T-cell (primary cell): ENCODE results near the gene CACNA2D4. TPM values are rescaled to one million over a fixed set of nuclear protein-coding genes. Genes with fewer than 3 reads are reported as not detected.

Experiments used
- ATAC-seq, 4 experiments: fragments of 200-7000 bp in 3 of 4; fragments of 150-1000 bp in 1 of 4; cut with Tn5 transposase; replicated peaks in 1 of 4; 1 replicate in 3 of 4; 2 replicates in 1 of 4; pipeline ENCODE4 v1.10.0; 2021; ENCODE audit warnings: moderate library complexity in 3 of 4, mild to moderate bottlenecking in 2 of 4, moderate number of reproducible peaks in 1 of 4
- CTCF ChIA-PET, 2 donors: fragments of 300-600 bp; sonication (Branson Sonifier 250); formaldehyde crosslinking; loops; one replicate each; lab custom pipeline; 2022; ENCODE audit warnings: antibody characterized with exemption in 2 of 2; lab: Charles Lee
- POLR2A ChIA-PET, 2 donors: fragments of 300-600 bp; sonication (Branson Sonifier 250); formaldehyde crosslinking; loops; one replicate each; lab custom pipeline; 2022; ENCODE audit warnings: antibody characterized with exemption in 2 of 2; lab: Charles Lee
- DNase-seq, 35 experiments: peaks; one replicate each; pipeline versions ENCODE4 v3.0.0 to v3.0.0-alpha.2; 2013 to 2023
- H3K27ac ChIP-seq: one replicate; pipeline ENCODE4 v1.5.1; 2013; ENCODE audit warnings: low read length
- H3K27me3 ChIP-seq, 2 experiments: replicated peaks in 1 of 2; 1 replicate in 1 of 2; 2 replicates in 1 of 2; pipeline versions ENCODE4 v1.6.1 to v1.7.0; 2013; ENCODE audit warnings: low read length in 1 of 2, mixed read lengths in 1 of 2; ENCODE audit not compliant: control insufficient read depth in 2 of 2, insufficient read depth in 2 of 2; ENCODE audit errors: extremely low read depth in 1 of 2
- H3K36me3 ChIP-seq, 2 donors: 1 replicate in 1 of 2; 2 replicates in 1 of 2; pipeline versions ENCODE4 v1.6.1 to v1.7.0; 2013; ENCODE audit warnings: low read length in 1 of 2; ENCODE audit not compliant: control insufficient read depth in 2 of 2, insufficient read depth in 1 of 2; ENCODE audit errors: extremely low read depth in 1 of 2
- H3K4me1 ChIP-seq, 2 experiments: 1 replicate in 1 of 2; 2 replicates in 1 of 2; pipeline versions ENCODE4 v1.6.1 to v1.7.0; 2013; ENCODE audit warnings: low read length in 2 of 2, mixed read lengths in 1 of 2; ENCODE audit not compliant: insufficient read depth in 2 of 2, control insufficient read depth in 1 of 2; ENCODE audit errors: extremely low read depth in 1 of 2
- H3K4me3 ChIP-seq, 2 donors: 1 replicate in 1 of 2; 2 replicates in 1 of 2; pipeline versions ENCODE4 v1.5.1 to v1.7.0; 2013; ENCODE audit warnings: mild to moderate bottlenecking in 2 of 2, low read length in 1 of 2, moderate library complexity in 1 of 2; ENCODE audit not compliant: control insufficient read depth in 1 of 2; ENCODE audit errors: extremely low read depth in 1 of 2
- H3K9me3 ChIP-seq: 2 replicates; pipeline ENCODE4 v1.7.0; 2013
- H3K27ac Mint-ChIP-seq, 2 donors: one replicate each; pipeline ENCODE4 v1.8.0; 2020 to 2021; ENCODE audit warnings: mild to moderate bottlenecking in 2 of 2, mixed read lengths in 2 of 2
- H3K27me3 Mint-ChIP-seq, 2 donors: one replicate each; pipeline ENCODE4 v1.8.0; 2021 to 2022; ENCODE audit warnings: mixed read lengths in 2 of 2
- H3K36me3 Mint-ChIP-seq: one replicate; pipeline ENCODE4 v1.8.0; 2021; ENCODE audit warnings: mixed read lengths
- H3K4me1 Mint-ChIP-seq, 3 donors: one replicate each; pipeline ENCODE4 v1.8.0; 2020 to 2022; ENCODE audit warnings: mixed read lengths in 3 of 3, mild to moderate bottlenecking in 1 of 3
- H3K4me3 Mint-ChIP-seq, 3 donors: one replicate each; pipeline ENCODE4 v1.8.0; 2020 to 2022; ENCODE audit warnings: mild to moderate bottlenecking in 3 of 3, mixed read lengths in 3 of 3, moderate library complexity in 3 of 3
- H3K9me3 Mint-ChIP-seq, 3 donors: one replicate each; pipeline ENCODE4 v1.8.0; 2020 to 2022; ENCODE audit warnings: mixed read lengths in 3 of 3
- WGBS: methylation state at CpG from one replicate; pipeline ENCODE4 v1.1.5; 2013; ENCODE audit warnings: missing lambda C conversion rate; ENCODE audit not compliant: insufficient coverage; 5-methylcytosine and 5-hydroxymethylcytosine counted together
- total RNA-seq, 35 experiments: library from RNA in 6 of 35; stranded (reverse) in 6 of 35; fragments of 120-200 nt in 1 of 35; gene quantifications; one replicate each; pipeline versions ENCODE4 v1.2.1 to v1.2.4 and lab custom pipeline; 2013 to 2026

The CACNA2D4 gene
- total RNA-seq, 5 donors from 2014 or later (not counting 1 experiment from before 2014, with no cell fraction given), result 10.2 to 14.8 (median 12.1) TPM

DNA sequence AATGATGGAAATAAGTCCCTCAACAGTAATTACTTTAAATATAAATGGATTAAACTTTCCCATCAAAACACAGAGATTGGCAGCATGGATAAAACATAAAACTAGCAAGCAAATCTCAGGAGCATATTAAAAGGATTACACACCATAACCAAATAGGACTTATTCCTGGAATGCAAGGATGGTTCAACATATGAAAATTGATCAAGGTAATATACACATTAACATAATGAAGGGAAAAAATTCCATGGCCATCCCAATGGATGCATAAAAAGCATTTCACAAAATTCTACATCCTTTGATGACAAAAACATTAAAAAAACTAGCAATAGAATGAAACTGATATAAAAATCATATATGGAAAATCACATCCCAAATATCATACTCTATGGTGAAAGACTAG is 13.6 kb downstream of the CACNA2D4 start:
- Mint-ChIP-seq H3K36me3 (no peaks in the 10 kb centered on the region), H3K4me1 (peaks cover 4 to 11% (median 5%) of the 10 kb centered on the region in 3 donors), H3K27ac (no peak overlapping the region), H3K27me3 (peaks cover 10 to 11% of the 10 kb centered on the region in 2 donors), H3K4me3 (no peak overlapping the region), H3K9me3 (peaks cover 16 to 52% (median 35%) of the 10 kb centered on the region in 3 donors)
- Histone ChIP-seq H3K27me3 (peaks cover 0 to 15% of the 10 kb centered on the region in 2 experiments), H3K36me3 (no peaks in the 10 kb centered on the region), H3K4me3 (no peak overlapping the region), H3K27ac (no peak overlapping the region), H3K9me3 (peaks cover 3% of the 10 kb centered on the region), H3K4me1 (peaks cover 0 to 10% of the 10 kb centered on the region in 2 experiments)
- ATAC-seq (no peak), DNase-seq (no peak)
- POLR2A ChIA-PET, result no interaction called here
- CTCF ChIA-PET, result interaction anchor here (0.6 kb wide), 2 partner anchors 29 to 54 kb away, joined by 3 read pairs; no protein-coding TSS in a partner anchor

DNA sequence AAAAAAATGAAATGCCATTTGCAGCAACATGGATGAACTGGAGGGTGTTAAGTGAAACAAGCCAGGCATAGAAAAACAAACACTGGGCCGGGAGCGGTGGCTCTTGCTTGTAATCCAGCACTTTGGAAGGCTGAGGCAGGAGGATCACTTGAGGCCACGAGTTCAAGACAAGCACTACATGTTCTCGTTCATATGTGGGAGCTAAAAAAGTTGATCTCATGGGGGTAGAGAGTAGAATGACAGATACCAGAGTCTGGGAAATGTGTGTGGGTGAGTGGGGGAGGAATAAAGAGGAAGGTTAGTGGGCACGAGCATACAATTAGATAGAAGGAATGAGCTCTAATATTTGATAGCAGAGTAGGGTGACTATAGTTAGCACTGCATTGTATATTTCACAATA is 21.5 kb downstream of the CACNA2D4 start:
- H3K27ac Mint-ChIP-seq, result no peak overlapping the region
- Histone ChIP-seq H3K4me3 (no peak overlapping the region), H3K36me3 (no peaks in the 10 kb centered on the region), H3K27me3 (no peaks in the 10 kb centered on the region), H3K9me3 (no peaks in the 10 kb centered on the region), H3K27ac (no peak overlapping the region), H3K4me1 (no peaks in the 10 kb centered on the region)
- no peaks in the 10 kb centered on the region for H3K4me1 Mint-ChIP-seq
- no peak for DNase-seq
- CTCF ChIA-PET, result no interaction called here
- no peak for ATAC-seq
- no peaks in the 10 kb centered on the region for H3K36me3 Mint-ChIP-seq
- H3K27me3 Mint-ChIP-seq, result peaks cover 13 to 22% of the 10 kb centered on the region in 2 donors
- POLR2A ChIA-PET, result no interaction called here
- H3K9me3 Mint-ChIP-seq, result peaks cover 5 to 16% (median 8%) of the 10 kb centered on the region in 3 donors
- no peak overlapping the region for H3K4me3 Mint-ChIP-seq
- WGBS, result 77% methylated on average over 5 of the region's 5 CpGs

DNA sequence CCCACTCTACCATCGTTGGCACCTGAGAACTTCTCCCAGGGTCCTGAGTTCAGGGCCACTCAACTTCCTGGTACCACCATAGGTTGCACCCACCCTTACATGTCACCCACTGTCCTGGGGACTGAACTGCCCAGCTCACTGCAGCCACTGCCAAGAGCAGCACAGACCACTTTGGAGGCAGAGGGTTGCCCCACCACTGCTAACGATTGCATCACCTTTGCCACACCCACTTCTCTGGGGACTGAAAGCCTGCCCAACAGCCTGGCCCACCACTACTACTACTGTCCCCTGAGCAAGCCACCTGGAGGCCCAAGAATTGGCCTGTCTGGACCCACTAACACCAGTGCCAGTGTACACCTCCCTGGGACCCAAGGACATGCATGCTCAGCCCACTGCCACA is 27.6 kb downstream of the CACNA2D4 start:
- Histone ChIP-seq H3K27ac (no peak overlapping the region), H3K4me1 (no peaks in the 10 kb centered on the region), H3K36me3 (no peaks in the 10 kb centered on the region), H3K4me3 (no peak overlapping the region), H3K9me3 (no peaks in the 10 kb centered on the region), H3K27me3 (peaks cover 0 to 28% of the 10 kb centered on the region in 2 experiments)
- Mint-ChIP-seq H3K9me3 (peaks cover 8 to 29% (median 23%) of the 10 kb centered on the region in 3 donors), H3K36me3 (no peaks in the 10 kb centered on the region), H3K27ac (no peak overlapping the region), H3K27me3 (peaks cover 34 to 44% of the 10 kb centered on the region in 2 donors), H3K4me1 (no peaks in the 10 kb centered on the region), H3K4me3 (no peak overlapping the region)
- WGBS, result 94% methylated on average over 2 of the region's 2 CpGs
- DNase-seq (no peak), ATAC-seq (no peak)
- ChIA-PET CTCF (no interaction called here), POLR2A (no interaction called here)

DNA sequence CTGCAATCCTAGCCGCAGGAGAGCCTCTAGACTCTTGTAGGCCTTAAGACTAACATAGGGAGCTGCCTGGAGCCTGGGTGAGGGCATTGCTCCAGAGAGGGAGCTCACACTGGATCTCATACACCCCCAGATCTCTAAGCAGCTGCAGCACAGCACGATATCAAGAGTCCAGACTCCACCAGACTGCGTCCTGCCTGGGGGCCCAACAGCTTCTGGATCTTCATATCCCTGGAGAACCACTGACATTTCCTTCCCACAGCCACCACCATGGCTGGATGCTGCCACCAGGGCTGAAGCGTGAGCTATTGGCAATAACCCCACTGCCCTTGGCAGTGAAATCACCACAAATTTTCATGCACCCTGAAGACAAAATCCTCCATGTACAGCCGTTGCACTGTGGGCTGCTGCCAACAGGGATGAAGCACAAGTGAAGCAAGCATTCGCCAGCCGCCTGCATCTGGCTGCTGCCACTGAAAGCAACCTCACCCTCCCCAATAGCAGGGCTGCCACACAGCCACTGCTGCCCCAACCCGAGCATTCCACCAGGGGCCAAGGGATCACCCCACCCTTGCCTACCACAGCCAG is 28.2 kb downstream of the CACNA2D4 start:
- no peak for ATAC-seq
- no peak overlapping the region for H3K4me3 Mint-ChIP-seq
- H3K4me1 ChIP-seq, result no peaks in the 10 kb centered on the region
- H3K36me3 ChIP-seq, result no peaks in the 10 kb centered on the region
- H3K27me3 ChIP-seq, result peaks cover 0 to 30% of the 10 kb centered on the region in 2 experiments
- ChIA-PET POLR2A (no interaction called here), CTCF (no interaction called here)
- H3K36me3 Mint-ChIP-seq, result no peaks in the 10 kb centered on the region
- H3K27ac Mint-ChIP-seq, result no peak overlapping the region
- no peak overlapping the region for H3K4me3 ChIP-seq
- WGBS, result 86% methylated on average over 8 of the region's 8 CpGs
- H3K4me1 Mint-ChIP-seq, result no peaks in the 10 kb centered on the region
- H3K27me3 Mint-ChIP-seq, result peaks cover 34 to 44% of the 10 kb centered on the region in 2 donors
- no peaks in the 10 kb centered on the region for H3K9me3 ChIP-seq
- no peak for DNase-seq
- peaks cover 8 to 29% (median 23%) of the 10 kb centered on the region in 3 donors for H3K9me3 Mint-ChIP-seq
- H3K27ac ChIP-seq, result no peak overlapping the region

DNA sequence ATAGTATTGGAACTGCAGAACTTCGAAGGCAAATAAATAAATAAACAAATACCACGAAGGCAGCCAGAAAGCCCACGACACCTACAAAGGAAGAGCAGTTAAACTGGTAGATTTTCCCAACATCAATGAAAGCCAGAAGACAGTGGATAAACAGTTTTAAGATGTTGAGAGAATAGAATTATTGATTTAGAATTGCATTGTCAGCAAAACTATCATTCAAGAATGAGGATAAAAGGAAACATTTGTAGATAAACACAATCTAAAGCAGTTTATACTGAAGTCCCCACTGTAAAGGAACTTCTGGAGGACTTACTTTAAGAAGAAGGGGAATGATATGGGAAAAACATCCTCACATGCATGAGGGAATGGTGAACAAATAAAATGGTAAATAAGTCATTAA is 29.5 kb downstream of the CACNA2D4 start:
- Histone ChIP-seq H3K27ac (no peak overlapping the region), H3K27me3 (peaks cover 0 to 36% of the 10 kb centered on the region in 2 experiments), H3K4me1 (no peaks in the 10 kb centered on the region), H3K9me3 (no peaks in the 10 kb centered on the region), H3K4me3 (no peak overlapping the region), H3K36me3 (no peaks in the 10 kb centered on the region)
- Mint-ChIP-seq H3K4me1 (no peaks in the 10 kb centered on the region), H3K4me3 (no peak overlapping the region), H3K27ac (no peak overlapping the region), H3K9me3 (peaks cover 8 to 29% (median 23%) of the 10 kb centered on the region in 3 donors), H3K36me3 (no peaks in the 10 kb centered on the region), H3K27me3 (peaks cover 30 to 43% of the 10 kb centered on the region in 2 donors)
- CTCF ChIA-PET, result no interaction called here
- POLR2A ChIA-PET, result no interaction called here
- WGBS, result no CpG with 5 or more reads among the region's 3 CpGs
- ATAC-seq (no peak), DNase-seq (no peak)

DNA sequence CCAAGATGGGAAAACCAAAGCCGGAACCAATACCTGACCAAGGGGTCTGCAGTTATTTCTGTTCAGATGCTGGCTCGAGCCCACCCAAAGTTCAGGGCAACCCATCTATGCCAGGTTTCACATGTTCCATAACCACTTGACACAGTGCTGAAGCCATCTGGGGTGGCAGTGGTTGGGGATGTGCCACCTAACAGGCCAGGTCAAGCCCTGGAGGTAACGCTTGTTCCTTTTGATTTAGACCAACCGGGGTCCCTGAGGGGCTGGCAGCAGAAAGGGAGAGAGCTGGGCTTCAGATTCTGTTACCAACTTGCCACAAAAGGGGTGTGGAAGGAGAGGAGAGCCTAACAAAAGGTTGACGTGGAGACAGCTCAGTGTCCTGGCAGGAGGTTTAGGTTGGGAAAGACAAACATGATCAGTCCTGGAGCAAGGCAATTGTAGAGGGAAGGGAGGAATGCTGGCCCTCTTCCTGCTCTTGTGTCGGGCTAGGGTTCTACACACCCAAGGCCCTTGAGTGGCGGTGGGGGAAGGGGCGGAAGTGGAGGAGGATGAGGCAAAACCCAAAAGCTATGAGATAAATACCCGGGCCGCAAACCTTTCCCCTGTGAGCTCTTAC is 31.9 kb downstream of the CACNA2D4 start:
- 86% methylated on average over 3 of the region's 10 CpGs for WGBS
- Mint-ChIP-seq H3K36me3 (no peaks in the 10 kb centered on the region), H3K4me3 (no peak overlapping the region), H3K27me3 (peaks cover 27 to 39% of the 10 kb centered on the region in 2 donors), H3K27ac (no peak overlapping the region), H3K9me3 (peaks cover 3 to 16% (median 12%) of the 10 kb centered on the region in 3 donors), H3K4me1 (no peaks in the 10 kb centered on the region)
- DNase-seq (no peak), ATAC-seq (no peak)
- CTCF ChIA-PET, result no interaction called here
- no peak overlapping the region for H3K4me3 ChIP-seq
- H3K4me1 ChIP-seq, result no peaks in the 10 kb centered on the region
- POLR2A ChIA-PET, result no interaction called here
- no peaks in the 10 kb centered on the region for H3K9me3 ChIP-seq
- peaks cover 0 to 49% of the 10 kb centered on the region in 2 experiments for H3K27me3 ChIP-seq
- no peaks in the 10 kb centered on the region for H3K36me3 ChIP-seq
- no peak overlapping the region for H3K27ac ChIP-seq
